Loucy (cell line): ENCODE measurements around the gene ZNF853.

Source experiments
- CTCF ChIP-seq: fragments of 200-600 bp; sonication (generic); conservative IDR thresholded peaks from 2 replicates; pipeline ENCODE4 v1.5.1; 2014; ENCODE audit warnings: mild to moderate bottlenecking, antibody characterized with exemption, low read length
- EZH2phosphoT487 ChIP-seq: fragments of 200-600 bp; IDR thresholded peaks from 2 replicates; pipeline ENCODE4 v1.6.1; 2018; ENCODE audit warnings: antibody characterized with exemption, mild to moderate bottlenecking, moderate library complexity, borderline replicate concordance

GRCh38 chr7:6639627-6640026 is 24.2 kb downstream of the ZNF853 start:
- TF ChIP-seq CTCF (no peak), EZH2phosphoT487 (no peak)
